Keratinocyte (primary cell): ENCODE data around the gene APOBR.

Experiments used
- CTCF ChIP-seq, 3 experiments: IDR thresholded peaks in 1 of 3; conservative IDR thresholded peaks in 1 of 3; optimal IDR thresholded peaks in 1 of 3; 2 replicates in 2 of 3; 3 replicates in 1 of 3; pipeline versions ENCODE3 to v1.5.1; 2011; ENCODE audit warnings: low read length in 3 of 3, mild to moderate bottlenecking in 3 of 3, moderate library complexity in 2 of 3, control low read depth in 1 of 3, inconsistent platforms in 1 of 3; ENCODE audit not compliant: insufficient read depth in 2 of 3; ENCODE audit errors: extremely low read depth in 1 of 3
- EZH2 ChIP-seq: IDR thresholded peaks from one replicate; pipeline ENCODE4 v1.6.1; 2012; ENCODE audit warnings: inconsistent platforms, mild to moderate bottlenecking, low read length, moderate library complexity

- TF ChIP-seq EZH2: no peak
- TF ChIP-seq CTCF (optimal IDR thresholded peaks at IDR 0.05 in 1 of 3, IDR thresholded peaks at IDR 0.05 in 1 of 3, conservative IDR thresholded peaks at IDR 0.05 in 1 of 3; ENCODE audit: extremely low read depth in 1 of 3, insufficient read depth in 2 of 3, low read length in 3 of 3): no peak
These were observed 8.2 kb upstream of the APOBR start for GRCh38 chr16:28486266-28486665.
